ENCODE results near the gene DNMT1.
"Not testable (repeated sequence)": the region's sequence is repeated elsewhere in the genome, so short reads cannot be mapped to it uniquely, and the experiment has no call there.

The DNMT1 gene

DNA sequence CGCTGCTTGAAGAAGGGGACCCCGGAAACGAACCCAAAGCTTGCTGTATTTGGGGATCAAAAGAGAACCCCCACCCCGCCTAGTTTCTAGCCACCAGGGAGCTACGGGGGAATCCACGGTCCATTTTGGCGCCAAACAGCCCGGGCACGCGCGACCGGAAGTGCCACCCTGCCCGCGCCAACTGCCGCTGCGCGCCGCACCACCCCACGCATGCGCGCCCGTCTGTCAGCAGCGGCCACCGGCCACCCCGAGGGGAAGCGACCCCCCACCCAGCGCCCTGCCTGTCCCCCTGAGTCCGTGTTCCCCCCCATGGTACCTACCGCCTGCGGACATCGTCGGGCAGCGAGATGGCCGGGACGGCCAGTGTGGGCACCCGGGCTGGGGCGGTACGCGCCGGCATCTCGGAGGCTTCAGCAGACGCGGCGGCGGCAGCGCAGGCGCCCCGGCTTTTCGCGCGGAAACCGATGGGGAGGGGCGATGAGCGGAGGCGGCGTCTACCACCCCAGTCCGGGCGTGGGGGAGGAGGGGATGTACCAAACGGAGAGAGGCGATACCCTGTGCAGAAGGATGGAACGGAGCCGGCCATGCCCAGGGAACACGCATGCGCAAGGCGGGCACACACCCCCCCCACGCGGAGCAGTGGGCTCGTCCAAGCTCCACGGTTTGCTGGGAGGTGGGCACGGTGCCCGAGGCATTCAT, at the start of gene DNMT1:
DNMT1 (minus strand) TSS at position 454 of the 699 bp plus-strand sequence; CDS start at position 400, 54 bp downstream.
- DNase-seq (ENCODE audit: low spot score) = peak; percentile 100
- TF ChIP-seq, protein P1, sequence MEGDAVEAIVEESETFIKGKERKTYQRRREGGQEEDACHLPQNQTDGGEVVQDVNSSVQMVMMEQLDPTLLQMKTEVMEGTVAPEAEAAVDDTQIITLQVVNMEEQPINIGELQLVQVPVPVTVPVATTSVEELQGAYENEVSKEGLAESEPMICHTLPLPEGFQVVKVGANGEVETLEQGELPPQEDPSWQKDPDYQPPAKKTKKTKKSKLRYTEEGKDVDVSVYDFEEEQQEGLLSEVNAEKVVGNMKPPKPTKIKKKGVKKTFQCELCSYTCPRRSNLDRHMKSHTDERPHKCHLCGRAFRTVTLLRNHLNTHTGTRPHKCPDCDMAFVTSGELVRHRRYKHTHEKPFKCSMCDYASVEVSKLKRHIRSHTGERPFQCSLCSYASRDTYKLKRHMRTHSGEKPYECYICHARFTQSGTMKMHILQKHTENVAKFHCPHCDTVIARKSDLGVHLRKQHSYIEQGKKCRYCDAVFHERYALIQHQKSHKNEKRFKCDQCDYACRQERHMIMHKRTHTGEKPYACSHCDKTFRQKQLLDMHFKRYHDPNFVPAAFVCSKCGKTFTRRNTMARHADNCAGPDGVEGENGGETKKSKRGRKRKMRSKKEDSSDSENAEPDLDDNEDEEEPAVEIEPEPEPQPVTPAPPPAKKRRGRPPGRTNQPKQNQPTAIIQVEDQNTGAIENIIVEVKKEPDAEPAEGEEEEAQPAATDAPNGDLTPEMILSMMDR (conservative IDR thresholded peaks at IDR 0.05; ENCODE audit: low read depth) = no peak
- peak within 1 kb of the TSS; percentile 95 for H3K27ac ChIP-seq
- ChIA-PET CTCF (interaction anchor here (0.5 to 0.6 kb wide), 5 partner anchors 34 to 1175 kb away, joined by 3 to 4 read pairs (median 3); no protein-coding TSS in a partner anchor), POLR2A (ENCODE audit: low non-redundant PET) (interaction anchor here (0.6 kb wide), 1 partner anchor 86 kb away, joined by 5 read pairs; no protein-coding TSS in a partner anchor)

DNA sequence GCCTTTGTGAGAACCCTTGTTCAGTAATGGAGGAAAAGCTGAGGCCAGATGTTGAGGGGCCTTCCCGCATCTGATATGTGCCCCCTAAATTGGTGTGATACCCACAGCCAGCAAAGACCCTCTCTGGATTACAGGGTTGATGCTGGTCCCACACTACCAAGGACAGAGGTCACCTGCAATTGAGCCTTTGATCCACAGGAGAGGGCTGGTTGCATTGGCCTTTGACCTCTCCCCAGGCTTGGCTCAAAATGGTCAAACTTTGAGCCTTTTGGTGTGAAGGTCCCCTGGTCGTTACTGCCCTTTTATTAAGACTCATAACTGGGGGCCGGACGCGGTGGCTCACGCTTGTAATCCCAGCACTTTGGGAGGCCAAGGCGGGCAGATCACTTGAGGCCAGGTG, 48.9 kb upstream of the DNMT1 start:
- TF ChIP-seq, protein P1 (conservative IDR thresholded peaks at IDR 0.05; ENCODE audit: low read depth) = no peak
- ChIA-PET POLR2A (ENCODE audit: low non-redundant PET) (interaction anchor here (0.7 kb wide), 1 partner anchor 127 kb away, joined by 9 read pairs; no protein-coding TSS in a partner anchor), CTCF (interaction anchor here (0.7 kb wide), 1 partner anchor 8 kb away, joined by 3 read pairs; no protein-coding TSS in a partner anchor)
- DNase-seq (ENCODE audit: low spot score) = no peak
- no peak overlapping the region for H3K27ac ChIP-seq

DNA sequence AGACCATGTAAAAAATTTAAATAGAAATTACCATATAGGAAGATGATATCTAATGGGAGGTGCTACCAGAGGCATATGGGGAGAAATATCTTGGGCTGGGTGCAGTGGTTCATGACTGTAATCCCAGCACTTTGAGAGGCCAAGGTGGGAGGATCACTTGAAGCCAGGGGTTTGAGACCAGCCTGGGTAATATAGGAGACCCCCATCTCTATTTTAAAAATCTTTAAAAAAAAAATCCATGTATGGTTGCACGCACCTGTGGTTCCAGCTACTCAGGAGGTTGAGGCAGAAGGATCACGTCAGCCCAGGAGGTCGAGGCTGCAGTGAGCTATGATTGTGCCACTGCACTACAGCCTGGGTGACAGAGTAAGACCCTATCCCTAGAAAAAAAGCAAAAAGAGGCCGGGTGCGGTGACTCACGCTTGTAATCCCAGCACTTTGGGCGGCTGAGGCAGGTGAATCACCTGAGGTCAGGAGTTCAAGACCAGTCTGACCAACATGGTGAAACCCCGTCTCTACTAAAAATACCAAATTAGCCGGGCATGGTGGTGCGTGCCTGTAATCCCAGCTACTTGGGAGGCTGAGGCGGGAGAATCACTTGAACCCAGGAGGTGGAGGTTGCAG, 47.2 kb upstream of the DNMT1 start:
- H3K27ac ChIP-seq; POLR2A ChIA-PET (ENCODE audit: low non-redundant PET); DNase-seq (ENCODE audit: low spot score): not testable (repeated sequence)
- CTCF ChIA-PET = interaction anchor here (0.6 kb wide), 1 partner anchor 21 kb away, joined by 3 read pairs; no protein-coding TSS in a partner anchor

DNA sequence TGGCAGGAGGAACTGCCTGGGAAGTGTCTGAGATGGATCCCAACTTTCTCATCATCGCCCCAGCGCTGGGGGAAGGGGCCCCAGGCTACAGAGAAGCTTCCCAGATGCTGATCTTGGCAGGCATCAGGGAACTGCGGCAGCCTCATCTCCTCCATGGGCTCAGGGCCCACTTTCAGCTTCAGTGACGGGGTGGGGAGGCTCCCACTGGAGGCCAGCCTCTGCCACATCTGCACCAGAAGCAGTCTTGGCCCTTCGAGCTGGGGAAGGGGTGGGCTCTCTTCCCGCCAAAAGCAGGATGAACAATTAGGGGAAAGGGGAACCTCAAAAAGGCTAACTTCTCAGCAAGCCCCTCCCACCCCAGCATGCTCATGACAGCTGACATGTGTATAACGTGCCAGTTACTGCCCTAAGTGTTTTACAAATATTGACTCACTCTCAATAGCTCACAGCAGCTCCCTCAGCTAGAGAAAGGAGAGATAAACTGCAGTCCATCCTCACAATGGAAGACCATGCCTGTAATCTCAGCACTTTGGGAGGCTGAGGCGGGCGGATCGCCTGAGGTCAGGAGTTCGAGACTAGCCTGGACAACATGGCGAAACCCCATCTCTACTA, 43.5 kb upstream of the DNMT1 start:
- TF ChIP-seq, protein P1 (conservative IDR thresholded peaks at IDR 0.05; ENCODE audit: low read depth) = no peak
- DNase-seq (ENCODE audit: low spot score) = peak; percentile 29
- ChIA-PET CTCF (interaction anchor here (0.6 to 1.1 kb wide), 2 partner anchors 12 kb away, joined by 3 read pairs; no protein-coding TSS in a partner anchor), POLR2A (ENCODE audit: low non-redundant PET) (no interaction called here)
- H3K27ac ChIP-seq = no peak overlapping the region

DNA sequence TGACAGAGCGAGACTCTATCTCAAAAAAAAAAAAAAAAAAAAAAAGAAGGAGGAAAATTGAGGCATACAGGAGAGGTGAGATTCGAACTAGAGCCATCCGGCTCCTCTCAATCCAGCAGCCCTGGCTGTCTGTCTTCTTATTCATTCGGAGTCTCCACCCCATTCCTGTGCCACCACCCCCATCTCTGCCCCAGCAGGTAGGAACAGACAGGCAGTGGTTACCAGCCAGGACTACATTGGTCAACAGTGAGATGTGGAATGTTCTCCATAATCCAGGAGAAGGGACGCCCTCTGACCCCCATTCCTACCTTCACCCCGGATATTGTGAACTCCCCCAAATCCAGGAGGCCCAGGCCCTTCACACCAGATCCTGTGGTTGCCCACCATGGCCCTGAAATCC, 42.9 kb upstream of the DNMT1 start:
- DNase-seq (ENCODE audit: low spot score) = no peak
- H3K27ac ChIP-seq = no peak overlapping the region
- ChIA-PET POLR2A (ENCODE audit: low non-redundant PET) (no interaction called here), CTCF (interaction anchor here (0.6 kb wide), 1 partner anchor 12 kb away, joined by 3 read pairs; no protein-coding TSS in a partner anchor)
- TF ChIP-seq, protein P1 (conservative IDR thresholded peaks at IDR 0.05; ENCODE audit: low read depth) = no peak

DNA sequence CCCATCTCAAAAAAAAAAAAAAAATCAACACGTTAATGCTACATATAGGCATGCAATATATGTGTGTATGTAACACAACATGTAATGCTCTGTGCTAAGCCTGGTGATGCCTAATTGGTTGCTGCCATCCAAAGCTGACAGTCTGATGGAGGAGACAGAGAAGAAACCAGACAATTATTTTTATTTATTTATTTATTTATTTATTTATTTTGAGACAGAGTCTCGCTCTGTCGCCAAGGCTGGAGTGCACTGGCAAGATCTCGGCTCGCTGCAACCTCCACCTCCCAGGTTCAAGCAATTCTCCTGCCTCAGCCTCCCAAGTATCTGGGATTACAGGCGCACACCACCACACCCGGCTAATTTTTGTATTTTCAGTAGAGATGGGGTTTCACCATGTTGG, 40.7 kb upstream of the DNMT1 start:
- ChIA-PET POLR2A (ENCODE audit: low non-redundant PET) (interaction anchor here (0.7 kb wide), 1 partner anchor 119 kb away, joined by 6 read pairs; no protein-coding TSS in a partner anchor), CTCF (interaction anchor here (0.5 to 0.7 kb wide), 4 partner anchors 9 to 152 kb away, joined by 3 to 8 read pairs (median 4); no protein-coding TSS in a partner anchor)
- not testable (repeated sequence) for DNase-seq (ENCODE audit: low spot score); H3K27ac ChIP-seq

DNA sequence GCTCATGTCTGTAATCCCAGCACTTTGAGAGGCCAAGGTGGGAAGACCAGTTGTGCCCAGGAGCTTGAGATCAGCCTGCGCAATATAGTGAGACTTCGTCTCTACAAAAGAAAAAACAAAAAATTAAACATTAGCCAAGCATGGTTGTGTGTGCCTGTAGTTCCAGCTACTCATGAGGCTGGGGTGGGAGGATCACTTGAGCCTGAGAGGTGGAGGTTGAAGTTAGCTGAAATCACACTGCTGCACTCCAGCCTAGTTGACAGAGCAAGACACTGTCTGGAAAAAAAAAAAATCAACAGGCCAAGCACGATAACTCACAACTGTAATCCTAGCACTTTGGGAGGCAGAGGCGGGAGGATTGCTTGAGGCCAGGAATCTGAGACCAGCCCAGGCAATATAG, 40.2 kb upstream of the DNMT1 start:
- POLR2A ChIA-PET (ENCODE audit: low non-redundant PET) = interaction anchor here (0.7 kb wide), 1 partner anchor 119 kb away, joined by 6 read pairs; no protein-coding TSS in a partner anchor
- TF ChIP-seq, protein P1 (conservative IDR thresholded peaks at IDR 0.05; ENCODE audit: low read depth) = no peak
- no peak for DNase-seq (ENCODE audit: low spot score)
- CTCF ChIA-PET = interaction anchor here (0.6 to 0.7 kb wide), 3 partner anchors 11 to 56 kb away, joined by 4 to 8 read pairs (median 4); no protein-coding TSS in a partner anchor
- no peak overlapping the region for H3K27ac ChIP-seq

Data from RWPE1 (cell line).